Endothelial cell of umbilical vein (primary cell): ENCODE measurements around the gene DOCK1. TPM values are rescaled to one million over a fixed set of nuclear protein-coding genes. Genes with fewer than 3 reads are reported as not detected.

Experiments used
- BruUV-seq: library from RNA; stranded (reverse); fragments of 400-500 nt; replicated peaks from 2 replicates; lab custom pipeline; 2021; lab: Mats Ljungman, UMichigan
- CTCF ChIA-PET: fragments of 300-600, 350-600 bp; sonication (Branson Sonifier 250); formaldehyde crosslinking; loops from one replicate; lab custom pipeline; 2021; ENCODE audit warnings: antibody characterized with exemption, inconsistent platforms; lab: Charles Lee
- POLR2A ChIA-PET: fragments of 300-600, 350-600 bp; sonication (Branson Sonifier 250); formaldehyde crosslinking; loops from one replicate; lab custom pipeline; 2021; ENCODE audit warnings: antibody characterized with exemption, inconsistent platforms; lab: Charles Lee
- DNase-seq: peaks from one replicate; pipeline ENCODE4 v3.0.0-alpha.2; 2011; ENCODE audit warnings: low read depth, low spot score
- FAIRE-seq: peaks from 2 replicates; lab custom pipeline; 2011; peaks lifted over from hg19 to GRCh38; lab: Jason Lieb, UNC
- H2AFZ ChIP-seq: 2 replicates; pipeline ENCODE4 v1.6.0; 2012; ENCODE audit warnings: low read depth, low read length, control low read depth, inconsistent platforms
- H3K27ac ChIP-seq: 2 replicates; pipeline ENCODE4 v1.5.1; 2011; ENCODE audit warnings: low read depth, mild to moderate bottlenecking, control low read depth, low read length, moderate library complexity; ENCODE audit not compliant: insufficient read depth
- H3K27me3 ChIP-seq, 2 experiments: 2 replicates each; pipeline versions ENCODE4 v1.6.0 to v1.6.1; 2011; ENCODE audit warnings: low read length in 2 of 2, mixed read lengths in 1 of 2; ENCODE audit not compliant: control insufficient read depth in 2 of 2, insufficient read depth in 2 of 2
- H3K36me3 ChIP-seq, 2 experiments: 2 replicates in 1 of 2; 3 replicates in 1 of 2; pipeline ENCODE4 v1.5.1; 2011; ENCODE audit warnings: low read length in 2 of 2, mild to moderate bottlenecking in 1 of 2, moderate library complexity in 1 of 2; ENCODE audit not compliant: control insufficient read depth in 2 of 2, insufficient read depth in 2 of 2; ENCODE audit errors: extremely low read depth in 1 of 2
- H3K4me1 ChIP-seq: 3 replicates; pipeline ENCODE4 v1.5.1; 2011; ENCODE audit warnings: mild to moderate bottlenecking, low read length; ENCODE audit not compliant: control insufficient read depth, insufficient read depth; ENCODE audit errors: extremely low read depth
- H3K4me2 ChIP-seq: 2 replicates; pipeline ENCODE4 v1.6.1; 2011; ENCODE audit warnings: low read length, control low read depth, mixed read lengths; ENCODE audit not compliant: insufficient read depth
- H3K4me3 ChIP-seq, 3 experiments: fragments of 200-600 bp in 1 of 3; sonication (generic), shearing (Covaris generic) in 1 of 3; replicated peaks in 1 of 3; 2 replicates each; pipeline ENCODE4 v1.5.1; 2011 to 2016; ENCODE audit warnings: control low read depth in 3 of 3, low read length in 3 of 3, mild to moderate bottlenecking in 2 of 3, inconsistent platforms in 1 of 3, low read depth in 1 of 3, moderate library complexity in 1 of 3; ENCODE audit not compliant: insufficient read depth in 1 of 3
- H3K79me2 ChIP-seq: 2 replicates; pipeline ENCODE4 v1.6.0; 2012; ENCODE audit warnings: low read length, inconsistent platforms; ENCODE audit not compliant: control insufficient read depth, insufficient read depth
- H3K9ac ChIP-seq: replicated peaks from 2 replicates; pipeline ENCODE3; 2011; ENCODE audit warnings: low read length, control low read depth; ENCODE audit not compliant: insufficient read depth; ENCODE audit errors: extremely low read depth
- H3K9me1 ChIP-seq: replicated peaks from 3 replicates; pipeline ENCODE4 v1.6.0; 2011; ENCODE audit warnings: mild to moderate bottlenecking, low read length; ENCODE audit not compliant: control insufficient read depth, insufficient read depth; ENCODE audit errors: extremely low read depth
- H3K9me3 ChIP-seq: replicated peaks from 2 replicates; pipeline ENCODE4 v1.5.1; 2012; ENCODE audit warnings: low read length, inconsistent platforms; ENCODE audit not compliant: control insufficient read depth, insufficient read depth
- H4K20me1 ChIP-seq: replicated peaks from 2 replicates; pipeline ENCODE3; 2011; ENCODE audit warnings: mild to moderate bottlenecking, low read length; ENCODE audit not compliant: control insufficient read depth, insufficient read depth; ENCODE audit errors: extremely low read depth
- EZH2 ChIP-seq: IDR thresholded peaks from 2 replicates; pipeline ENCODE4 v1.6.1; 2012; ENCODE audit warnings: borderline replicate concordance, low read depth, mild to moderate bottlenecking, moderate library complexity, low read length, inconsistent platforms; ENCODE audit not compliant: severe bottlenecking
- FOS ChIP-seq: IDR thresholded peaks from 2 replicates; pipeline ENCODE4 v1.6.1; 2011; ENCODE audit warnings: mild to moderate bottlenecking, low read length, moderate library complexity, borderline replicate concordance; ENCODE audit not compliant: insufficient read depth
- GATA2 ChIP-seq: IDR thresholded peaks from 2 replicates; pipeline ENCODE4 v1.7.0; 2011; ENCODE audit warnings: low read depth, mild to moderate bottlenecking, moderate library complexity, mixed read lengths, low read length; ENCODE audit not compliant: insufficient read length, insufficient read depth
- JUN ChIP-seq: IDR thresholded peaks from 2 replicates; pipeline ENCODE4 v1.6.1; 2011; ENCODE audit warnings: borderline replicate concordance, low read depth; ENCODE audit not compliant: insufficient read length, insufficient read depth
- MYC ChIP-seq: IDR thresholded peaks from one replicate; pipeline ENCODE4 v1.6.1; 2011; ENCODE audit warnings: mild to moderate bottlenecking, low read depth, low read length
- POLR2A ChIP-seq: IDR thresholded peaks from 2 replicates; pipeline ENCODE4 v1.6.1; 2012; ENCODE audit warnings: low read depth, mild to moderate bottlenecking, control low read depth, low read length
- POLR2AphosphoS5 ChIP-seq: IDR thresholded peaks from 2 replicates; pipeline ENCODE4 v1.6.1; 2012; ENCODE audit warnings: low read depth, mild to moderate bottlenecking, control low read depth, low read length, moderate library complexity; ENCODE audit not compliant: insufficient read depth
- dilution Hi-C: fragments of 300-500 bp; cut with MboI; formaldehyde crosslinking; loops from one replicate; pipeline ENCODE4 v1.15.0; 2019; ENCODE audit warnings: low sequenced_read_pairs; ENCODE audit not compliant: extremely low pct_ligation_motif_present
- intact Hi-C: fragments of 100-400 bp; cut with micrococcal nuclease; formaldehyde crosslinking; loops from one replicate; pipeline ENCODE4 v1.10.0; 2022
- polyA plus RNA-seq, 4 experiments: library from polyadenylated mRNA; depleted of rRNA in 3 of 4; stranded (reverse) in 3 of 4; unstranded in 1 of 4; fragments of >200 nt; gene quantifications; 2 replicates each; pipeline versions ENCODE4 v1.2.1 to v1.2.3, GENCODE V29; 2011 to 2012; ENCODE audit warnings: missing spikeins in 1 of 4
- total RNA-seq: library from RNA; stranded (reverse); gene quantifications from 2 replicates; pipeline ENCODE4 v1.2.3, GENCODE V29; 2021
- TF ChIP-seq, protein P1 (sequence below): IDR thresholded peaks from 2 replicates; pipeline ENCODE4 v1.6.1; 2011; ENCODE audit not compliant: insufficient read depth, insufficient read length
- TF ChIP-seq, protein P2 (sequence below), 2 donors: IDR thresholded peaks; 1 replicate in 1 of 2; 2 replicates in 1 of 2; pipeline ENCODE4 v1.5.1; 2011; ENCODE audit warnings: low read length in 2 of 2, mild to moderate bottlenecking in 2 of 2, moderate library complexity in 2 of 2, control low read depth in 1 of 2, inconsistent platforms in 1 of 2, low read depth in 1 of 2; ENCODE audit not compliant: insufficient read depth in 1 of 2; ENCODE audit errors: extremely low read depth in 1 of 2

The DOCK1 gene
- total and polyA plus RNA-seq, 2 donors (not counting 3 experiments of a cell fraction or from before 2014, with no cell fraction given) = 22.5 to 83.1 TPM

DNA sequence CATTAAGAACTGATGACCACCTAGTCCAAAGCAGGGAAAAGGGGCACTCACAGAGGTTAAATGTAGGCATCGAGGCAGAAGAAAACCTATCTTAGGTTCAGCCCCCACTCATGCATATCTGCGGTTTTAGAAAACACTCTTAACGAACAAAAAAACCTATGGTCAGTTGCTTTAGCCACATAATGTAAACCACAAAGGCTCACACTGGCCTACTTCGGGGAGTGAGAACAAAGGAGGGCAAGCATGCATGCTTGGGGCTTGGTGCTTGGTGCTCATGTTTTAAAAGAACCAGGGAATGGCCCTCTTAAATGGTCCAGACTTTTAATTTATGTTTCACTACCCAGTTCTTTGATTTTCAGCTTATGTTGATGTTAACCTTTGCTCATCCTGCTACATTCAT lies 276.9 kb downstream of the DOCK1 start:
- DNase-seq (no peak), FAIRE-seq (no peak)
- dilution Hi-C loops (no loop called here), intact Hi-C loops (no loop called here)
- peaks cover 0 to 3% of the 10 kb centered on the region in 2 experiments for H3K36me3 ChIP-seq
- no peaks in the 10 kb centered on the region for H4K20me1 ChIP-seq
- no peaks in the 10 kb centered on the region for H3K27me3 ChIP-seq
- no peaks in the 10 kb centered on the region for H3K79me2 ChIP-seq
- H3K4me2 ChIP-seq = no peak overlapping the region
- TF ChIP-seq, protein P1, sequence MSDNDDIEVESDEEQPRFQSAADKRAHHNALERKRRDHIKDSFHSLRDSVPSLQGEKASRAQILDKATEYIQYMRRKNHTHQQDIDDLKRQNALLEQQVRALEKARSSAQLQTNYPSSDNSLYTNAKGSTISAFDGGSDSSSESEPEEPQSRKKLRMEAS = no peak
- no peak for TF ChIP-seq EZH2
- no peak for TF ChIP-seq POLR2A
- no peak for TF ChIP-seq GATA2
- TF ChIP-seq POLR2AphosphoS5 = no peak
- no peak for TF ChIP-seq MYC
- TF ChIP-seq JUN = no peak
- TF ChIP-seq, protein P2, sequence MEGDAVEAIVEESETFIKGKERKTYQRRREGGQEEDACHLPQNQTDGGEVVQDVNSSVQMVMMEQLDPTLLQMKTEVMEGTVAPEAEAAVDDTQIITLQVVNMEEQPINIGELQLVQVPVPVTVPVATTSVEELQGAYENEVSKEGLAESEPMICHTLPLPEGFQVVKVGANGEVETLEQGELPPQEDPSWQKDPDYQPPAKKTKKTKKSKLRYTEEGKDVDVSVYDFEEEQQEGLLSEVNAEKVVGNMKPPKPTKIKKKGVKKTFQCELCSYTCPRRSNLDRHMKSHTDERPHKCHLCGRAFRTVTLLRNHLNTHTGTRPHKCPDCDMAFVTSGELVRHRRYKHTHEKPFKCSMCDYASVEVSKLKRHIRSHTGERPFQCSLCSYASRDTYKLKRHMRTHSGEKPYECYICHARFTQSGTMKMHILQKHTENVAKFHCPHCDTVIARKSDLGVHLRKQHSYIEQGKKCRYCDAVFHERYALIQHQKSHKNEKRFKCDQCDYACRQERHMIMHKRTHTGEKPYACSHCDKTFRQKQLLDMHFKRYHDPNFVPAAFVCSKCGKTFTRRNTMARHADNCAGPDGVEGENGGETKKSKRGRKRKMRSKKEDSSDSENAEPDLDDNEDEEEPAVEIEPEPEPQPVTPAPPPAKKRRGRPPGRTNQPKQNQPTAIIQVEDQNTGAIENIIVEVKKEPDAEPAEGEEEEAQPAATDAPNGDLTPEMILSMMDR (IDR thresholded peaks at IDR 0.05; ENCODE audit: extremely low read depth in 1 of 2, insufficient read depth in 1 of 2, low read depth in 1 of 2, low read length in 2 of 2) = no peak
- no peak for TF ChIP-seq FOS
- BruUV-seq = no TSS peak
- H3K9me3 ChIP-seq = no peaks in the 10 kb centered on the region
- no peak overlapping the region for H2AFZ ChIP-seq
- ChIA-PET CTCF (no interaction called here), POLR2A (interaction anchor here (0.7 kb wide), 1 partner anchor 12 kb away, joined by 9 read pairs; no protein-coding TSS in a partner anchor)
- no peak overlapping the region for H3K27ac ChIP-seq
- H3K4me3 ChIP-seq = no peak overlapping the region
- H3K9me1 ChIP-seq = no peaks in the 10 kb centered on the region
- no peak overlapping the region for H3K9ac ChIP-seq
- H3K4me1 ChIP-seq = no peaks in the 10 kb centered on the region
